ENCODE measurements around the gene XCR1. TPM values are rescaled to one million over a fixed set of nuclear protein-coding genes. Genes with fewer than 3 reads are reported as not detected.

XCR1 gene
- total and polyA plus RNA-seq, 9 donors = under 0.01 to 1.2 (median 0.05) TPM; not detected in 2

DNA sequence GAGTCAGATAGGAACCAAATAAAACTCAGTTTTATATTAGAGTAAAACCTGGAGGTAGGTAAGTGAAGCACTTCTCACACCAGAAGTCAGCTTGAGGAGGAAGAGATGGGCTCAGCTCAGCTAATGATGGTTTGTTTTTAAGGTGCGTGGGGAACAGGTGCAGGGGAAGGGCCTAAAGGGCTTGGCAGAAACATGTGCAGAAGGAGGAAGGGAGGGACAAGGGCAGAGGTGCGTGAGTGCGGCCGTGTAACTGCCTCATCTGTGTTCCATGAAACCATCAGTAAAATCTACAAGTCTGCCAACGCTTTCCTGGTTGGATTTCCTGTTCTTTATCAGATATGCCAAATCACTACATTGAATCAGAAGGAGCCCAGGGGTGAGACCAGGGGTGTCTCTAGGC lies 51.6 kb downstream of the XCR1 start:
- Histone ChIP-seq H3K4me1 (ENCODE audit: insufficient read depth) (peaks cover 5% of the 10 kb centered on the region), H3K4me3 (no peak overlapping the region), H3K27me3 (no peaks in the 10 kb centered on the region), H3K36me3 (no peaks in the 10 kb centered on the region), H3K27ac (no peak overlapping the region), H3K9me3 (no peaks in the 10 kb centered on the region)
- TF ChIP-seq, protein P1, sequence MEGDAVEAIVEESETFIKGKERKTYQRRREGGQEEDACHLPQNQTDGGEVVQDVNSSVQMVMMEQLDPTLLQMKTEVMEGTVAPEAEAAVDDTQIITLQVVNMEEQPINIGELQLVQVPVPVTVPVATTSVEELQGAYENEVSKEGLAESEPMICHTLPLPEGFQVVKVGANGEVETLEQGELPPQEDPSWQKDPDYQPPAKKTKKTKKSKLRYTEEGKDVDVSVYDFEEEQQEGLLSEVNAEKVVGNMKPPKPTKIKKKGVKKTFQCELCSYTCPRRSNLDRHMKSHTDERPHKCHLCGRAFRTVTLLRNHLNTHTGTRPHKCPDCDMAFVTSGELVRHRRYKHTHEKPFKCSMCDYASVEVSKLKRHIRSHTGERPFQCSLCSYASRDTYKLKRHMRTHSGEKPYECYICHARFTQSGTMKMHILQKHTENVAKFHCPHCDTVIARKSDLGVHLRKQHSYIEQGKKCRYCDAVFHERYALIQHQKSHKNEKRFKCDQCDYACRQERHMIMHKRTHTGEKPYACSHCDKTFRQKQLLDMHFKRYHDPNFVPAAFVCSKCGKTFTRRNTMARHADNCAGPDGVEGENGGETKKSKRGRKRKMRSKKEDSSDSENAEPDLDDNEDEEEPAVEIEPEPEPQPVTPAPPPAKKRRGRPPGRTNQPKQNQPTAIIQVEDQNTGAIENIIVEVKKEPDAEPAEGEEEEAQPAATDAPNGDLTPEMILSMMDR (IDR thresholded peaks at IDR 0.05) = no peak
- no peak for TF ChIP-seq POLR2A (IDR thresholded peaks at IDR 0.05)
- TF ChIP-seq EP300 (IDR thresholded peaks at IDR 0.05) = no peak
- intact Hi-C loops (cut with DNase I) = no loop called here
- WGBS, 3 donors = 80 to 87% (median 84%) methylated on average over 5 of the region's 5 CpGs
- no peak for DNase-seq

- WGBS, 3 donors = 81 to 84% (median 82%) methylated on average over 4 of the region's 4 CpGs
- Histone ChIP-seq H3K4me1 (ENCODE audit: insufficient read depth) (peaks cover 4% of the 10 kb centered on the region), H3K27me3 (no peaks in the 10 kb centered on the region), H3K27ac (no peak overlapping the region), H3K9me3 (no peaks in the 10 kb centered on the region), H3K36me3 (no peaks in the 10 kb centered on the region), H3K4me3 (no peak overlapping the region)
- intact Hi-C loops (cut with DNase I) = no loop called here
- no peak for DNase-seq
- TF ChIP-seq, protein P1 (IDR thresholded peaks at IDR 0.05) = no peak
- no peak for TF ChIP-seq EP300 (IDR thresholded peaks at IDR 0.05)
- TF ChIP-seq POLR2A (IDR thresholded peaks at IDR 0.05) = no peak
Measured at GRCh38 chr3:45974686-45975085, 52.6 kb downstream of the XCR1 start.

- Histone ChIP-seq H3K4me1 (ENCODE audit: insufficient read depth) (peaks cover 4% of the 10 kb centered on the region), H3K27ac (peak overlapping the region in 1 of 2 donors; percentile 7), H3K27me3 (no peaks in the 10 kb centered on the region), H3K9me3 (no peaks in the 10 kb centered on the region), H3K36me3 (no peaks in the 10 kb centered on the region), H3K4me3 (no peak overlapping the region)
- 18 to 24% (median 21%) methylated on average over 6 of the region's 6 CpGs for WGBS, 3 donors
- DNase-seq = peak in 2 of 5 donors; percentile 48 to 53
- intact Hi-C loops (cut with DNase I) = no loop called here
- TF ChIP-seq, protein P1 (IDR thresholded peaks at IDR 0.05) = no peak
- TF ChIP-seq POLR2A (IDR thresholded peaks at IDR 0.05) (no peak), EP300 (IDR thresholded peaks at IDR 0.05) (no peak)
Measured at GRCh38 chr3:45972534-45973402, 54.5 kb downstream of the XCR1 start.

GRCh38 chr3:45969953-45970352 lies 57.3 kb downstream of the XCR1 start:
- Histone ChIP-seq H3K27me3 (no peaks in the 10 kb centered on the region), H3K4me3 (no peak overlapping the region), H3K27ac (no peak overlapping the region), H3K36me3 (no peaks in the 10 kb centered on the region), H3K9me3 (no peaks in the 10 kb centered on the region), H3K4me1 (ENCODE audit: insufficient read depth) (peaks cover 4% of the 10 kb centered on the region)
- 95 to 98% (median 96%) methylated on average over 3 of the region's 3 CpGs for WGBS, 3 donors
- intact Hi-C loops (cut with DNase I) = no loop called here
- DNase-seq = no peak
- TF ChIP-seq, protein P1 (IDR thresholded peaks at IDR 0.05) = no peak
- TF ChIP-seq EP300 (IDR thresholded peaks at IDR 0.05) = no peak
- TF ChIP-seq POLR2A (IDR thresholded peaks at IDR 0.05) = no peak
